CD4-positive, alpha-beta T cell (primary cell): ENCODE data around the gene SERPINA6. TPM values are rescaled to one million over a fixed set of nuclear protein-coding genes. Genes with fewer than 3 reads are reported as not detected.

Experiments used
- ATAC-seq: fragments of 200-7000 bp; cut with Tn5 transposase; one replicate; pipeline ENCODE4 v1.10.0; 2022; ENCODE audit warnings: mild to moderate bottlenecking; ENCODE audit not compliant: poor library complexity
- CTCF ChIA-PET: fragments of 350-600 bp; sonication (Branson Sonifier 250); formaldehyde crosslinking; loops from one replicate; lab custom pipeline; 2021; ENCODE audit warnings: antibody characterized with exemption, inconsistent platforms; lab: Charles Lee
- POLR2A ChIA-PET: fragments of 350-600 bp; sonication (Branson Sonifier 250); formaldehyde crosslinking; loops from one replicate; lab custom pipeline; 2021; ENCODE audit warnings: antibody characterized with exemption, inconsistent platforms; lab: Charles Lee
- DNase-seq, 14 experiments: peaks; one replicate each; pipeline ENCODE4 v3.0.0-alpha.2; 2013 to 2020; ENCODE audit warnings: mixed read lengths in 2 of 14
- H3K27ac ChIP-seq, 2 donors: one replicate each; pipeline versions ENCODE4 v1.5.1 to v1.7.0; 2013; ENCODE audit warnings: low read length in 2 of 2, low read depth in 1 of 2, mild to moderate bottlenecking in 1 of 2
- H3K27me3 ChIP-seq, 2 experiments: 1 replicate in 1 of 2; 2 replicates in 1 of 2; pipeline versions ENCODE4 v1.6.1 to v1.7.0; 2013; ENCODE audit warnings: low read length in 2 of 2, control low read depth in 1 of 2, mild to moderate bottlenecking in 1 of 2, moderate library complexity in 1 of 2; ENCODE audit not compliant: insufficient read depth in 2 of 2, control insufficient read depth in 1 of 2
- H3K36me3 ChIP-seq: one replicate; pipeline ENCODE4 v1.6.1; 2013; ENCODE audit warnings: low read length, control low read depth; ENCODE audit not compliant: insufficient read depth
- H3K4me1 ChIP-seq: one replicate; pipeline ENCODE4 v1.6.1; 2013; ENCODE audit warnings: low read length, control low read depth; ENCODE audit not compliant: insufficient read depth
- H3K4me3 ChIP-seq: one replicate; pipeline ENCODE4 v1.5.1; 2013; ENCODE audit warnings: mild to moderate bottlenecking, low read length, moderate library complexity
- H3K9me3 ChIP-seq, 2 experiments: 1 replicate in 1 of 2; 2 replicates in 1 of 2; pipeline versions ENCODE4 v1.6.1 to v1.7.0; 2013; ENCODE audit warnings: low read length in 2 of 2, mild to moderate bottlenecking in 2 of 2, control low read depth in 1 of 2, moderate library complexity in 1 of 2; ENCODE audit not compliant: control insufficient read depth in 1 of 2, insufficient read depth in 1 of 2
- H3K27ac Mint-ChIP-seq: one replicate; pipeline ENCODE4 v1.8.0; 2020; ENCODE audit warnings: mixed read lengths
- H3K27me3 Mint-ChIP-seq: one replicate; pipeline ENCODE4 v1.8.0; 2021; ENCODE audit warnings: mixed read lengths
- H3K36me3 Mint-ChIP-seq: one replicate; pipeline ENCODE4 v1.8.0; 2021; ENCODE audit warnings: low read depth, mixed read lengths
- H3K4me1 Mint-ChIP-seq: one replicate; pipeline ENCODE4 v1.8.0; 2021; ENCODE audit warnings: low read depth, mixed read lengths
- H3K4me3 Mint-ChIP-seq: one replicate; pipeline ENCODE4 v1.8.0; 2020; ENCODE audit warnings: mild to moderate bottlenecking, mixed read lengths
- H3K9me3 Mint-ChIP-seq: one replicate; pipeline ENCODE4 v1.8.0; 2020; ENCODE audit warnings: mixed read lengths
- CTCF ChIP-seq: fragments of 200-600 bp; IDR thresholded peaks from one replicate; pipeline ENCODE4 v1.8.0; 2022; ENCODE audit warnings: antibody characterized with exemption, mild to moderate bottlenecking
- intact Hi-C, 2 experiments: fragments of 100-400 bp; cut with DNase I in 1 of 2; cut with micrococcal nuclease in 1 of 2; formaldehyde crosslinking; loops; one replicate each; pipeline versions ENCODE4 v1.15.1 to v1.9.0; 2023 to 2025; cut with DNase I, micrococcal nuclease
- total RNA-seq, 174 experiments: library from RNA in 2 of 174; stranded (reverse) in 2 of 174; gene quantifications; one replicate each; pipeline ENCODE4 v1.2.3 and lab custom pipeline; 2021 to 2026

Gene SERPINA6
- total RNA-seq, 2 experiments from 2014 or later = not detected

GRCh38 chr14:94345344-94346064 is 22.4 kb upstream of the SERPINA6 start:
- Mint-ChIP-seq H3K9me3 (no peaks in the 10 kb centered on the region), H3K4me1 (peaks cover 30% of the 10 kb centered on the region), H3K27ac (peak overlapping the region; percentile 72), H3K36me3 (no peaks in the 10 kb centered on the region), H3K27me3 (peaks cover 4% of the 10 kb centered on the region), H3K4me3 (no peak overlapping the region)
- ATAC-seq (peak; percentile 61), DNase-seq (peak in 3 of 14 experiments; percentile 31 to 57 (median 32))
- Histone ChIP-seq H3K36me3 (no peaks in the 10 kb centered on the region), H3K27me3 (peaks cover 0 to 4% of the 10 kb centered on the region in 2 experiments), H3K4me3 (no peak overlapping the region), H3K27ac (no peak overlapping the region), H3K9me3 (peaks cover 0 to 12% of the 10 kb centered on the region in 2 experiments), H3K4me1 (peaks cover 19% of the 10 kb centered on the region)
- TF ChIP-seq CTCF = no peak
- ChIA-PET CTCF (no interaction called here), POLR2A (interaction anchor here (1.5 kb wide), 1 partner anchor 45 kb away, joined by 3 read pairs; no protein-coding TSS in a partner anchor)
- intact Hi-C loops = no loop called here

- Mint-ChIP-seq H3K36me3 (no peaks in the 10 kb centered on the region), H3K9me3 (no peaks in the 10 kb centered on the region), H3K27ac (peak overlapping the region; percentile 72), H3K27me3 (peaks cover 7% of the 10 kb centered on the region), H3K4me3 (no peak overlapping the region), H3K4me1 (peaks cover 30% of the 10 kb centered on the region)
- Histone ChIP-seq H3K27ac (no peak overlapping the region), H3K9me3 (peaks cover 0 to 11% of the 10 kb centered on the region in 2 experiments), H3K27me3 (peaks cover 0 to 4% of the 10 kb centered on the region in 2 experiments), H3K4me3 (no peak overlapping the region), H3K4me1 (peaks cover 19% of the 10 kb centered on the region), H3K36me3 (no peaks in the 10 kb centered on the region)
- ATAC-seq = no peak
- TF ChIP-seq CTCF = no peak
- no peak for DNase-seq
- ChIA-PET POLR2A (no interaction called here), CTCF (no interaction called here)
- intact Hi-C loops = no loop called here
These were observed 21.3 kb upstream of the SERPINA6 start for GRCh38 chr14:94344389-94344788.

- no peak for TF ChIP-seq CTCF
- peaks cover 0 to 8% of the 10 kb centered on the region in 2 experiments for H3K9me3 ChIP-seq
- DNase-seq = no peak
- no peak for ATAC-seq
- peaks cover 30% of the 10 kb centered on the region for H3K4me1 Mint-ChIP-seq
- CTCF ChIA-PET = no interaction called here
- H3K27ac ChIP-seq = no peak overlapping the region
- peaks cover 0 to 4% of the 10 kb centered on the region in 2 experiments for H3K27me3 ChIP-seq
- peaks cover 5% of the 10 kb centered on the region for H3K9me3 Mint-ChIP-seq
- no peak overlapping the region for H3K4me3 Mint-ChIP-seq
- POLR2A ChIA-PET = no interaction called here
- H3K4me1 ChIP-seq = peaks cover 19% of the 10 kb centered on the region
- no peaks in the 10 kb centered on the region for H3K36me3 ChIP-seq
- H3K36me3 Mint-ChIP-seq = no peaks in the 10 kb centered on the region
- intact Hi-C loops = no loop called here
- H3K27me3 Mint-ChIP-seq = peaks cover 7% of the 10 kb centered on the region
- H3K27ac Mint-ChIP-seq = no peak overlapping the region
- H3K4me3 ChIP-seq = no peak overlapping the region
These were observed 20.3 kb upstream of the SERPINA6 start for GRCh38 chr14:94343238-94344005.
